Mucosa of gallbladder (tissue), 1 donor: ENCODE results near the gene ASAH2. TPM values are rescaled to one million over a fixed set of nuclear protein-coding genes. Genes with fewer than 3 reads are reported as not detected.
A peak's percentile ranks its signal among the peaks of the same experiment; 100 is the strongest.
"Not testable (repeated sequence)": the region's sequence is repeated elsewhere in the genome, so short reads cannot be mapped to it uniquely, and the experiment has no call there.

Experiments used
- DNase-seq: peaks from one replicate; pipeline ENCODE4 v3.0.0-alpha.2; 2020; ENCODE audit warnings: low spot score
- total RNA-seq: library from RNA; stranded (reverse); gene quantifications from one replicate; pipeline ENCODE4 v1.2.1, GENCODE V29; 2021
- donor health status: DM: no; HTN: no; CAD: no.

Gene ASAH2
- total RNA-seq: 2.8 TPM

GRCh38 chr10:50251394-50251793 lies at the start of gene ASAH2:
Gene ASAH2, minus strand, starts transcription at chr10:50251516. Its CDS starts 2,906 bp downstream, at chr10:50248610.
- no peak for DNase-seq

DNA sequence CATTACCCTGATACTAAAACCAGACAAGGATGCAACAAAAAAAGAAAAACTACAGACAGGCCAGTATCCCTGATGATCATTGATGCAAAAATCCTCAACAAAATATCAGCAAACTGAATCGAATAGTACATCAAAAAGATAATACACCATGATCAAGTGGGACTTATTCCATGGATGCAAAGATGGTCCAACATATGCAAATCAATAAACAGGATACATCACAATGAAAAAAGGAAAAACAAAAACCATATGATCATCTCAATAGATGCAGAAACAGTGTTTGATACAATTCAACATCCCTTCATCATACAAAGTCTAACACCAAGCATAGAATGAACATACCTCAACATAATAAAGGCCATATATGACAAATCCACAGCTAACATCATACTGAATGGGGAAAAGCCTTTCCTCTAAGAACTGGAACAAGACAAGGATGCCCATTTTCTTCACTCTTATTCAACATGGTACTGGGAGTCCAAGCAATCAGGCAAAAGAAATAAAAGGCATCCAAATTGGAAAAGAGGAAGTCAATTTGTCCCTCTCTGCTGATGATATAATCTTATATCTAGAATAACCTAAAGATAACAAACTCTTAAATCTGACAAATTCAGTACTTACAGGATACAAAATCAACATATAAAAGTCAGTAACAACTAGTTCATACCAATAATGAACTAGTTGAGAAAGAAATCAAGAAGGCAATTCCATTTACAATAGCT lies 48.8 kb upstream of the ASAH2 start:
- no peak for DNase-seq

DNA sequence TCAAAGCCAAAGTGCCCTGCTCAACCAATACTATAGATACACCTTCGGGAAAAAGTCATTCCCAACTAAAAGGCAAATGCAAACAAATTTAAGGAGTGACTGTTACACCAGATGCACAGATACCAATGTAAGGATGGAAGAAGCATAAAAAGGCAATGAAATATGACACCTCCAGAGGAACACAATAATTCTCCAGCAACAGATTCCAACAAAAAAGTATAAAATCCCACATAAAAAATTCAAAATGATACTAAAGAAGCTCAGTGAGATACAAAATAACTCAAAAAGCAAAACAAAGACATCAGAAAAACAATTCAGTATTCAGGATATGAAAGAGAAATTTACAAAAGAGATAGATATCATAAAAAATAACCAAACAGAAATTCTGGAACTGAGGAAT lies 44.1 kb upstream of the ASAH2 start:
- DNase-seq: no peak

- no peak for DNase-seq
Measured at GRCh38 chr10:50294582-50294981, 43.3 kb upstream of the ASAH2 start.

DNA sequence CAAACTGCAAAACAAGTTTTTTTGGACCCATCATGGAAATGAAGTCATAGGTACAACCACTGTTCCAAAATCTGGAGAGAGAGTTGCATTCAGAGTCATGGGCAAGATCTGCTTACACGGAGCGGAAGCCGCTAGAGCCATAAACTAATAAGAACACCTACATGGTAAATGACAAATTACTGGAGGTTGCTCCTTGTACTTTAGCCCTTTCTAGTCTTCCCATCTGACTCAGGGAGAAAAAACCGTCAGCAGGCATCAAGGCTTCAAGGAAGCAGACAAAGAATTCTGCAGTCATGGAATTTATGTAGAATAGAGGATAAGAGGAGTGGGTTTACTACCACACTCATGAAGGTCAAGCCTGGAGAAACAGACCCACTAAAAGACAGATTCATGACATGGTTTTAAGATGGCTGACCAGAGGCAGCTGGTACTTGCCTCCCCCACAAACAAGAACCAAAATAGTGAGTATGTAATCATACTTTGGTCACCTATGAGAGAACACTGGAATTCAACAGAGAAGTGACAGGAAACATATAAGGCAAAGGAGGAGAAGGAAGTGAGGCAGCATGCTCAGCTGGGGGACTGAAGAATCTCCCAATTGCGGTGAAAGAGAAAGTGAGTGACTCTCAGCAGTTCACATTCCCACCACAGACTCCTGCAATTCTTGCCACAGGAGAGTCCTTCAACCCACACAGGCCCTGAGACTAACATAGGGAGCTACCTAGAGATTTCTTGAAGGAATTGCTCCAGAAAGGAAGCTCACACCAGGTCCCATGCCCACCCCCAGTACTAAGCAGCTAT lies 42.4 kb upstream of the ASAH2 start:
- DNase-seq: no peak

DNA sequence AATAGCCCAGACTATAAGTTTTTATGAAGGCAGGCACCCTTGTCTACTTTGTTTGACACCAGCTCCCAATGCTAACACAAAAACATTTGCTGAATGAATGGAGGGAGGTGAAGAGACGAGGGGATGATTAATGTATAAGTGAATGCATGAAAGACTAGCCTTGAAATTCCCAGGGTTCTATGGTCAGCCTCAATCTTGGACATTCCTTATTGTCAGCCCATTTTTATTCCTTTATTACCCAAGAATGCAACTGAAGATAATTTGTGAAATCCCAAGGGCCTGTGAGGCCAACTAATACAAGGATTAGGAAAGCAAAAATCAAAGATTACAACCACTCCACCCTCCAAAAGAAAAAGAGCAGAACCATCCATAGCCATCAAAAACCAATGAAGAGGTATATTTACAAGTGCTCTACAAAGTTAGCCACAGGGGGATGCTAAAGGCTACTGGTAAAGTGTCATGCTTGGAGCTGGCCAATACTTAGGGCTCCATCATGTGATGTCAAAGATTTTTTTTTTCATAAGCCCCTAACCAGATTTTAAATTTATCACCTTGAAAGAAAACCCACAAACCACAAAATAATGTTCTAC lies 40.0 kb upstream of the ASAH2 start:
- no peak for DNase-seq

DNA sequence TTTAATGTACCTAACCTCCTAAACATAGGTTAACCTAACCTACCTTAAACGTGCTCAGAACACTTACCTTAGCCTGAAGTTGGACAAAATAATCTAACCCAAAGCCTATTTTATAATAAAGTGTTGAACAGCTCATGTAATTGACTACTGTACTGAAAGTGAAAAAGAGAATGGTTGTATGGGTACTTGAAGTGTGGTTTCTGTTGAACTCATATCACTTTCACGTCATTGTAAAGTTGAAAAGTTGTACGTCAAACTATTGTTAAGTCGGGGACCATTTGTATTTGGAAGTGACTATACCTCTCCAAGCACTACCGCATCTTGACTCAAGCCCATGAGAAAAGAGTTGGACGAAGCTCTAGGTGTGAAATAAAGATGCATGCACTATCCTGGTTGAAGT lies 37.9 kb upstream of the ASAH2 start:
- no peak for DNase-seq

- no peak for DNase-seq
Measured at GRCh38 chr10:50286996-50287803, 35.9 kb upstream of the ASAH2 start.

DNA sequence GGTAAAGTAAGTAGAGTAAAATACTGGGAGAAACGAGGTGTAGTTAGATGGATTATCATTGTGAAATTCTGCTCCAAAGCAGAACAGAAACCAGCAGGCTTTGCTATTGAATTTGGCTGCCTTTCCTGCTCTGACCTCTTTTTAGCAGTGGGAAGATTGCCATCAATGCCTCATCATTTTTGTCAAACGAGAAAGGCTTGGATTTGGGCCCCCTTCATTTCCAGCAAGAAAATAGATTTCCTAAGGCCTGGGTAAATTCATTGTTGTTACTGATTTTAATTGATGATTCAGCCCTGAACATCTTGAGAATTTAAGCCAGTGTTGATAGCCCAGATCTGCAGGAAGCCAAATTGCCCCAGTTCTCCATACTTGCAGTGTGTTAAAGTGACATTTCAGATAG lies 35.2 kb upstream of the ASAH2 start:
- DNase-seq: no peak

- no peak for DNase-seq
Measured at GRCh38 chr10:50281967-50282522, 30.7 kb upstream of the ASAH2 start.

- no peak for DNase-seq
Measured at GRCh38 chr10:50281210-50281966, 30.1 kb upstream of the ASAH2 start.

DNA sequence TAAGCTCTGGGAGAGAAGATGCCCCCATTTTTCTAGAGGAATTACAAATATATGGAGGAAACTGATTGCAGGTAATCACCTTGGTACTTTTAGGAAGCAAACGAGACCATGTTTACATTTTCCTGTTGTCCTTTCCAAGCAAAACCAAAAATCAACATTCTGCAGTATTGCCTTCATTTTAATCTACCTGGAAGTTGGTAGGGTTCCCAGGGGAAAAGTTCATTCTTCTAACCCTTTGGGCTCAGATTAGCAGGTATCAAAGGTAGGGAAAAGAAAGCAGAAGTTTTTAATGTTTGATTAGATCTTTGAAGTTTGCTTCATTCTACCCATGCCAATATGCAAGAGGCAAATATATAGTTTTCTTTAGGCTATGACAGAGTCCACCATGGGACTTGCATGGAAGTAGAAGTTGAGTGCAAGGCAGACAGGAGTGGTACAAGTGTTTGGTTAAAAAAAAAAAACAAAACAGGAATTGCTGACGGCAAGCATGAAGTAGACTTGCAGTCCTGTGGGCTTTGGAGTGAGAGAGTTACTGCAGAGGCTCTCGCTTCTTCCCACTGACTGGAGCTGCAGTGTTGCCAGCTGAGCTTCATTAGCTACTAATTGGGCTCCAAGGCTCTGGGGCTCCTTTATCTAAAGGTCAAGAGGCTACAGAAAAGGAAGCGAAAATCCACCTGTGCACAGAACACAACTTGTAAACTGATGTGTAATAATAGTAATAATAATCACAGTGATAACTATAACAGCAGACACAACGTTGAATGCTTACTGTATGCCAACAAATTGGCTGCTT lies 28.9 kb upstream of the ASAH2 start:
- DNase-seq: no peak

- DNase-seq: no peak
Measured at GRCh38 chr10:50279489-50279888, 28.2 kb upstream of the ASAH2 start.

DNA sequence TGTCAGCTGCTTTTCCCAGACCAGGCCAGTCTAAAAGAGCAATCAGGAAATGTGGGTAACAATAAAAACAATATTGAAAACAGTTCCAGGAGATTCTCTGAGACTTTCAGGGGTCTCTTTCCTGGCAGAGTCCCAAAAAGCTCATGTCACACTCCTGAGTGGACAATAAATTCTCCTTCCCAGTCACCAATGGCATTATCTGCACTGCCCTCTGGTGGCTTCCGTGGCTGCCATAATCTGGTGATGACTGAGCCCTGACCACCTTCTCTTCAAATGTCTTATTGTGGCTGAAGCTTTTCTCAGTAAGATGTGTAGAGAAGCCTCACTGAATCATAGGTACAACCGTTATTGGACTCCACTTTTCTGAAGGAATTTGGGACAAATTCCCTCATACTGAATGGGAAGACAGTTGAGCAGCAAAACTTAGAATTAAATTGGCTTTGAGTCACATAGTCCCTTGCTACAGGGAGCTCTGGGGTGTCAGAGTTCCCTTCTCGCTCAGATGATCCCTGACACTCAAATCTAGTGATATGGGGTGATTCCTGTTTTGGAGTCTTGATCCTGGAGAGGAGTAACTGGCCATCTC lies 24.4 kb upstream of the ASAH2 start:
- peak; percentile 13 for DNase-seq

GRCh38 chr10:50272531-50272930 lies 21.2 kb upstream of the ASAH2 start:
- no peak for DNase-seq

DNA sequence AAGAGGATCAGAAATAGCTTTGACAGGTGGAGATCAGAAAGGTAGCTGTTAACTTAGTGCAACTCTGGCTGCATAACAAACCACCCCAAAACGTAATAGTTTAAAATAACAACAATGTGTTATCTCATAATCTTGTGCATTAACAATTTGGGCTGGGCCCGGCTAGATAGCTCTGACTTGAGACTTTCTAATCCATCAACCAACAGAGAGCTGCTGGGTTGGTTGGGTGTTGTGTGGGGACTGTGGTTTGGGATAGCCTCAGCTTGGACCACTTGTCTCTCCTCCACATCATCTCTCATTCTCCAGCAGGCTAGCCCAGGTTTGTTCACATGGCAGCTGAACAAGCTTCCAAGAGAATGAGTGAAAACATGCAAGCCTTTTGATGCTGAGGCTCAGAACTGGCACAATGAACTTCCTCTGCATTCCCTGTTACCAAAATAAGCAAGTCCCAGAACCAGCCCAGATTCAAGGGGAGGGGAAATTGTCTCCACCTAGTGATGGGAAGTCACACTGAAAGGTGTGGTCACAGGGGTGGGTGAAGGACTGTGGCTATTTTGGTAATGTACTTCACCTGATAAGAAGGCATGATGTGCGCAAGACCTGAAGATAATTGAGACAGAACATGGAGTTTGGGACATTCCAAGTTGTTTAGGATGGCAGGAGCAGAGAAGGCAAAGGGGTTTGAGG lies 20.4 kb upstream of the ASAH2 start:
- DNase-seq: no peak

GRCh38 chr10:50267877-50268276 lies 16.6 kb upstream of the ASAH2 start:
- not testable (repeated sequence) for DNase-seq

DNA sequence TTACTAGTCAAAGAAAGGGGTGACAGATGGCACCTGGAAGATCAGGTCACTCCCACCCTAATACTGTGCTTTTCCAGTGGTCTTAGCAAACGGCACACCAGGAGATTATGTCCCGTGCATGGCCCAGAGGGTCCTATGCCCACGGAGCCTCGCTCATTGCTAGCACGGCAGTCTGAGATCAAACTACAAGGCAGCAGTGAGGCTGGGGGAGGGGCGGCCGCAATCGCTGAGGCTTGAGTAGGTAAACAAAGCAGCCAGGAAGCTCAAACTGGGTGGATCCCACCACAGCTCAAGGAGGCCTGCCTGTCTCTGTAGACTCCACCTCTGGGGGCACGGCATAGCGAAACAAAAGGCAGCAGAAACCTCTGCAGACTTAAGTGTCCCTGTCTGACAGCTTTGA lies 11.3 kb upstream of the ASAH2 start:
- DNase-seq: not testable (repeated sequence)

GRCh38 chr10:50260791-50261281 lies 9.5 kb upstream of the ASAH2 start:
- no peak for DNase-seq
